ENCODE results near the gene TUBD1.
A peak's percentile ranks its signal among the peaks of the same experiment; 100 is the strongest.
"Not testable (repeated sequence)": the region's sequence is repeated elsewhere in the genome, so short reads cannot be mapped to it uniquely, and the experiment has no call there.

Gene TUBD1

DNA sequence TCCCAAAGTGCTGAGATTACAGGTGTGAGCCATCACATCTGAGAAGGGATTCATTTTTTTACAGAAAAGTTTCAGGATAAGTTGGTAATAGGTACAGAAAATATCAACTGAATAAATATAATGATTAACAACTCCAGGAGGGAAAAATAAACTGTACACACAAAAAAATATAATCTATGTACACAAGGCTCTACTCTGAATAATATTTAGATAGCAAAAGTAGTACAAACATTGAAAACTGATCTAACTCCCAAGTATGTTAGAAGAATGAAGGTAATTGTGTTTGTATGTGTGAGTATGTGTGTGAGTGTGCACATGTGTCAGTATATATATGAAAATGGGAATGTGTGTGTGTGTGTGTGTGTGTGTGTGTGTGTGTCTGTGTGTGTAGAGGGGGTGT is 20.4 kb downstream of the TUBD1 start:
- DNase-seq: no peak

GRCh38 chr17:59870482-59870881 is 22.3 kb downstream of the TUBD1 start:
- DNase-seq: no peak

- no peak for DNase-seq
Observed at GRCh38 chr17:59869941-59870218, 22.9 kb downstream of the TUBD1 start.

GRCh38 chr17:59863616-59864015 is 29.1 kb downstream of the TUBD1 start:
- no peak for DNase-seq

GRCh38 chr17:59859444-59860025 is 33.2 kb downstream of the TUBD1 start:
- DNase-seq: no peak

DNA sequence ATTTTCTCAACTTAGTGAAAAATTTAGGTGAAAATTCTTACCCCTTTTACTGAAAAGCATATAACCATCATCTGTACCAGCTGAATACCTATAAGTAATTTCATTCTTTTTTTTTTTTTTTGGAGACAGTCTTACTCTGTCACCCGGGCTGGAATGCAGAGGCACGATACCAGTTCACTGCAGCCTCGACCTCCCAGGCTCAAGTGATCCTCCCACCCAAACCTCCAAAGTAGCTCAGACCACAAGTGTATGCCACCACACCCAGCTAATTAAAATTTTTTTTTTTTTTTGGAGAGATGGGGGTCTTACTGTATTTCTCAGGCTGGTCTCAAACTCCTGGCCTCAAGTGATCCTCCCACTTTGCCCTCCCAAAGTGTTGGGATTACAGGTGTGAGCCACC is 33.8 kb downstream of the TUBD1 start:
- no peak for DNase-seq

GRCh38 chr17:59858167-59858816 is 34.5 kb downstream of the TUBD1 start:
- DNase-seq: no peak

DNA sequence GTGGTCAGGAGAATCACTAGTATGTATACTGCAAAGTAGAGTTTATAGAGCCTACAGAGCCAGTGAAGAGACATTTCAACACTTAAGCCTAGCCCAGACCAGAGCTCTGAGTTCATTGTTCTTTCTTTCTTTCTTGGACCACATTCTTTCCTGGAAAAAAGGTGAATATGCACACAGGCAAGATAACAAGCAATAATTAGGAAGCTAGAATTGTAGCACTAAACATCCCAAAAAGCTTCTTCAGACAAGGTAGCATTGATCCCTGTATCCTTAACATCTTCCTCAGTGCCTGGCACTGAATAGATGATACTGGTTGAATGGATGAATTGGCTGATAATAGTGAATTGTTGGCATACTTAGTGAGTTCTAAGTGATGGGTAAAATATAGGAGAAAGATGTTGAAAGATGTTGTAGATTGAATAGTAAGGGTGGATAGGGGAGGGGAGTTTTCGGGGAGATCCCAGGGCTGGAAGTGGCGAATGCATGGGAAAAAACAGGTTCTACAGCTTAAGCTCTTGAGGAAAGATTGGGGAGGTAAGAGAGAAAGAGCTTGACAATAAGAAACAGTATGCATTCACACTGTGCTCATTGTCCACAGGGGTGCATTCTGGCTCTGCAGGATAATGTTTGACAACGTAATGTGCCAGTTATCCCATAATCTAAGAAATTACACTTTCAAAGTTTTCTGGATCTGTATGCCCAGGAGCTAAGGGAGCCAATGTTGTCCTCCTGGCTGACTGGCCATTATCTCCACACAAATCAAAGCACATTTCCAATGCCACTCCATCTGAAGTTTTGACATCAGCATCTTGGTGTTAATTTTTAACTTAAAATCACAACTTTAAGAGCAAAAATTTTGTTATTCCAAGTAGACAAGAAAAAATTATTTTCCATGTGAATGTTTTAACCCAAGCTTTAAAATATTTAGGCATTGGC is 35.6 kb downstream of the TUBD1 start:
- DNase-seq: no peak

- DNase-seq: not testable (repeated sequence)
Observed at GRCh38 chr17:59853919-59854729, 38.6 kb downstream of the TUBD1 start.

DNA sequence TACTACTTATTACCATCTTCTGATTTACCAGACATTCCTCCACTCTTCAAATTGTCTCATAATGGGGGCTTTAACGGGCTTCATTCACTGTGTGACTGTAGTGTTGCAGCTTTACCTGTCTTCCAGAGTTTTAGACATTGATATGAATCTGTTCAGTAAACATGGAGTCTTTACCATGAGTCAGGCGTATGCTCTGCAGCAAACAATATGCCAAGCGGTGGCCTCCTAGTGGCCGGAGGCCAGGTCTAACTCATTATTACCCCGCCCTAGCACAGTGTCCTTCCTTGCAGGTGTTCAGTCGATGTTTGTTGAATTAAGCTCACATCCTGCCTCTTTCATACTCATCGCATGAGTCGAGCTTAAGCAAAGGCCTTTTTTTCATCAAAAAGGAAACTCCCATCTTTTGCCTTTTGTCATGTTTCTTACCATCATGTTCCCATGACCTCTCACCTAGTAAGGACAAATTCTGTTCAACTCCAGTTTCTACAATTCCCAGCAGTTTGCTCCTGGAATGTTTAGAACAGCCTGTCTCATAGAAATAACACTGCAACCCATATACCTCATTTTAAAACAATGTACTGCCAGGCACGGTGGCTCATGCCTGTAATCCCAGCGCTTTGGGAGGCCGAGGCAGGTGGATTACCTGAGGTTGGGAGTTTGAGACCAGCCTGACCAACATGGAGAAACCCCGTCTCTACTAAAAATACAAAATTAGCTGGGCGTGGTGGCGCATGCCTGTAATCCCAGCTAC is 39.4 kb downstream of the TUBD1 start:
- peak; percentile 55 to 60 for DNase-seq

DNA sequence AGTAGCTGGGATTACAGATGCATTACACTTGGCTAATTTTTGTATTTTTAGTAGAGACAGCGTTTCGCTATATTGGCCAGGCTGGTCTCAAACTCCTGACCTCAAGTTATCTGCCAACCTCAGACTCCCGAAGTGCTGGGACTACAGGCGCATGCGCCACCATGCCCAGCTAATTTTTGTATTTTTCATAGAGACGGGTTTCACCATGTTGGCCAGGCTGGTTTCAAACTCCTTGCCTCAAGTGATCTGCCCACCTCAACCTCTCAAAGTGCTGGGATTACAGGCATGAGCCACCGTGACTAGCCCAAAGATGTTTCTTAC is 39.9 kb downstream of the TUBD1 start:
- DNase-seq: not testable (repeated sequence)

DNA sequence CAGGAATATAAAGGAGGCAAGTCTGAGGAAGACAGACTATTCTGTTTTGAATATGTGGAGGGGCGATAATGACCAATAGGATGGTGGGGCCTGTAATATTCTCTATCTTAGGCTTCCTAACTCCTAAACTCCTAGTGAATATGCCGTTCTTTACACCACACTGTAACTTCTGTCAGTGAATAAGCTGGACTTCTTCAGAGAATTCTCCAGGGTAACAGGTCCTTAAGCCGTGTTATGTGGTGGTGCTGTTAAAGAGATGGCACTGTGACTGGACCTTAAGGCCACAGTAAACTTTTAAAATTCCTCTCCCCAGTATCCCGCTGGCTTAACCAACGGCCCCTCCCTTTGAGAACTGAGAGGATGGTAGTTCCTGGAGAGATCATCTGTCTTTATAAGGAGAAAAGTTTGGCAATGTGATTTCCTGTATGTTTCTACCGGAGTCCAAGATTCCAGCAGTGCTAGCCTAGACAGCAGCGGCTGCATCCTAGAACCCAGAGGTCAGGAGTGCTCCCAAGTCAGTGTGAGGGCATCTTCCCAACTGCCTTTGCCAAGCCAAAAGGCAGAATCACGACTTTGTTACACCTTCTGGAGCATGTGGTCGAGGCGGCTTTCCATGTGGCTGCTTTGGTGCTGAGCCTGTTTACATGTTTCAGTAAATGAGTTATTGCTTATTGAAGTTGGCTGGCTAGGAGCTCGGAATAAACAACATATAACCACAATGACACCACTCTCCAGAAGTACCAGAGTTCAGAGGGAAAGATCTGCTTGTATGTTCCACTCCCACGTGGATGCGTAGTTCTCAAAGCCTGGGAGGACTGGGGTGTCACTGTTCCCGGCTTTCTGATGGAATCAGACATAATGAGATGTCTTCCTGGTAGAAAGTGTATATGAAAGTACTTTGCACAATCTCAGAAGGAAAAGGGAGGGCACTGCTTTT is 41.0 kb downstream of the TUBD1 start:
- no peak for DNase-seq

- not testable (repeated sequence) for DNase-seq
Observed at GRCh38 chr17:59850311-59850710, 42.4 kb downstream of the TUBD1 start.

GRCh38 chr17:59848778-59849177 is 44.0 kb downstream of the TUBD1 start:
- no peak for DNase-seq

GRCh38 chr17:59848385-59848668 is 44.4 kb downstream of the TUBD1 start:
- DNase-seq: no peak

- DNase-seq: no peak
Observed at GRCh38 chr17:59846394-59847165, 46.2 kb downstream of the TUBD1 start.

DNA sequence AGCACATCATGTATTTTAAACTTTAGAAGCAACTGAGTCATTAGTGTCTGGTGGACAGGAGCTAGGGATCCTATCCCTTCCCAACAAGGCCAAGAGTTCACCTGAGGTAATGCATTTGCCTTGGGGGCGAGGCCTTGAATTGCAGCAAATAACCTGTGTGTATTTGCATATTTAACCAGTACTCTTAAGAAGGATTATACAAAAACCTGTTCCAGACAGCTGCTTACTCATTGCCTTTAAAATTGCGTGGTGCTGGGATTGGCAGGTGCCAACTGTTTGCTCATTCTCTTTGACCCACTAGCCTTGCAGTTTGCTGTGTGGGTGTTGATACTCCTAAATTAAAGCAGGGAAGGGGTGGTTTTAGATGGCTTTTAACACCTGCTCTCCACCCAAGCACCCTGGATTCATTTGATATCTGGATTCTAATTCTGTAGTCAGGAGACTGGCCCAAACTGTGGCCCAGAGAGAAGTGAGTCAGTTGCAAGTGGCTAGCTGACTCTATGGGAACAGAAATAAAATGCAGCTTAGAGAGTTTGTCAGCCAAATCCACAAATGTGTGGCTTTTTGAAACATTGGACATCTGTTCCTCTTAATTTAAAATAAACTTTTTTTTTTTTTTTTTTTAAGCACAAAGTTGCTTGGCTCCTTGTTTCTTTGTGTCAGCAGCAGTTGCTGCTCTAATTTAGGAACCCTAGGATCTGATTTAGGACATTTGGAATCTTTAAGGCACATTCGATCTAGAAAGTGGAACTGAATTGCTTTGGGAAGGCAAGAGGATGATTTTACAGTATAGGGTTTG is 46.9 kb downstream of the TUBD1 start:
- peak; percentile 46 to 51 for DNase-seq

DNA sequence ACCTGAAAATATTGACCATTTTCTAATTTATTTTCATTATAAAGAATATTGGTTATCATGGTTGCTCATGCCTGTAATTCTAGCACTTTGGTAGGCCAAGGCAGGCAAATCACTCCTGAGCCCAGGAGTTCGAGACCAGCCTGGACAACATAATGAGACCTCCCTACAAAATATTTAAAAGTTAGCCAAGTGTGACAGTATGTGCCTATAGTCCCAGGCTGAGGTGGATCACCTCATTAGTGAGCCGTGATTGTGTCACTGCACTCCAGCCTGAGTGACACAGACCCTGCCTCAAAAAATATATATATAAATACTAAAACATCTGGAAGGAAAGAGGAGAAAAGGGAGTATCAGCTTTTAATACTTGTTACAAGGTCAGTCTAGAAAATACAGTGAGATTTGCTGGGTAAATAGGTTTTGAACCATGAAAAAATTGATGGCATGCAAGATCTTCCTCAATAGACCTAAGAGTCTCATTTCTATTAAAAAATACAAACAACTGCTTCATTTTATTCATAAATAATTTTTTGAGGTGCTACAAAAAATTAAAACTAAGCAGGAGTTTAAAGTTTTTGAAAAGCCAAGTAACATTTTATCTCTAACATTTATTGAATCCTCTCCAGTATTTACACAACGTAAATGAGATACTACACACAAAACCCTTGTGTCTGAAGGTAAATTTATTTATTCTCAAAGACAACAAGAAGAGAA is 47.7 kb downstream of the TUBD1 start:
- DNase-seq: peak in 1 of 2 experiments; percentile 15

Measured in activated CD4-positive, alpha-beta T cell treated with anti-CD3 and anti-CD28 coated beads, Interleukin-2, amount 50 U/mL, for 4 hours (primary cell).